HUES6 (cell line): ENCODE results near the gene DDX56.
"Not testable (repeated sequence)": the region's sequence is repeated elsewhere in the genome, so short reads cannot be mapped to it uniquely, and the experiment has no call there.

ENCODE experiments used
- H3K27ac ChIP-seq: 2 replicates; pipeline ENCODE4 v1.7.0; 2013; ENCODE audit warnings: low read depth, mild to moderate bottlenecking, low read length, inconsistent platforms
- H3K27me3 ChIP-seq: 2 replicates; pipeline ENCODE4 v1.6.1; 2013; ENCODE audit warnings: low read length; ENCODE audit not compliant: control insufficient read depth, insufficient read depth
- H3K36me3 ChIP-seq: 2 replicates; pipeline ENCODE4 v1.6.1; 2013; ENCODE audit warnings: low read length; ENCODE audit not compliant: control insufficient read depth, insufficient read depth
- H3K4me1 ChIP-seq: 2 replicates; pipeline ENCODE4 v1.6.1; 2013; ENCODE audit warnings: low read length; ENCODE audit not compliant: control insufficient read depth, insufficient read depth
- H3K4me3 ChIP-seq: 2 replicates; pipeline ENCODE4 v1.5.1; 2013; ENCODE audit warnings: low read depth, low read length
- H3K9ac ChIP-seq: one replicate; pipeline ENCODE4 v1.6.1; 2013; ENCODE audit warnings: mild to moderate bottlenecking, low read length
- H3K9me3 ChIP-seq: 2 replicates; pipeline ENCODE4 v1.6.1; 2013; ENCODE audit warnings: low read depth, low read length; ENCODE audit not compliant: control insufficient read depth, insufficient read depth

Gene DDX56

GRCh38 chr7:44572771-44573170 lies 937 bp downstream of the DDX56 start:
- Histone ChIP-seq H3K27me3 (no peaks in the 10 kb centered on the region), H3K36me3 (peaks cover 64% of the 10 kb centered on the region), H3K9me3 (no peaks in the 10 kb centered on the region), H3K9ac (peak overlapping the region; percentile 98), H3K4me3 (peak overlapping the region; percentile 97), H3K27ac (no peak overlapping the region), H3K4me1 (peaks cover 14% of the 10 kb centered on the region)

- H3K9ac ChIP-seq: no peak overlapping the region
- H3K9me3 ChIP-seq: no peaks in the 10 kb centered on the region
- no peak overlapping the region for H3K27ac ChIP-seq
- H3K27me3 ChIP-seq: no peaks in the 10 kb centered on the region
- no peak overlapping the region for H3K4me3 ChIP-seq
- H3K4me1 ChIP-seq: peaks cover 10% of the 10 kb centered on the region
- H3K36me3 ChIP-seq: peaks cover 81% of the 10 kb centered on the region
Observed at GRCh38 chr7:44569959-44570358, 3.7 kb downstream of the DDX56 start.

- Histone ChIP-seq H3K9ac (no peak overlapping the region), H3K4me3 (no peak overlapping the region), H3K36me3 (peaks cover 88% of the 10 kb centered on the region), H3K27me3 (no peaks in the 10 kb centered on the region), H3K27ac (no peak overlapping the region), H3K9me3 (no peaks in the 10 kb centered on the region), H3K4me1 (peaks cover 4% of the 10 kb centered on the region; the same call in 1 of the 2 replicates)
Observed at GRCh38 chr7:44568771-44569560, 4.7 kb downstream of the DDX56 start.

- no peak overlapping the region for H3K9ac ChIP-seq
- H3K4me1 ChIP-seq: peaks cover 2% of the 10 kb centered on the region; the same call in 1 of the 2 replicates
- H3K27ac ChIP-seq: no peak overlapping the region
- no peaks in the 10 kb centered on the region for H3K27me3 ChIP-seq
- H3K4me3 ChIP-seq: no peak overlapping the region
- H3K36me3 ChIP-seq: peaks cover 88% of the 10 kb centered on the region
- H3K9me3 ChIP-seq: no peaks in the 10 kb centered on the region
Observed at GRCh38 chr7:44567884-44568283, 5.8 kb downstream of the DDX56 start.

GRCh38 chr7:44566680-44567079 lies 7.0 kb downstream of the DDX56 start:
- H3K4me3 ChIP-seq: no peak overlapping the region
- no peak overlapping the region for H3K9ac ChIP-seq
- no peaks in the 10 kb centered on the region for H3K9me3 ChIP-seq
- H3K27me3 ChIP-seq: no peaks in the 10 kb centered on the region
- H3K4me1 ChIP-seq: peaks cover 8% of the 10 kb centered on the region; the same call in 1 of the 2 replicates
- peaks cover 76% of the 10 kb centered on the region for H3K36me3 ChIP-seq
- no peak overlapping the region for H3K27ac ChIP-seq

GRCh38 chr7:44565795-44566559 lies 7.7 kb downstream of the DDX56 start:
- no peak overlapping the region for H3K4me3 ChIP-seq
- no peaks in the 10 kb centered on the region for H3K9me3 ChIP-seq
- no peaks in the 10 kb centered on the region for H3K27me3 ChIP-seq
- H3K4me1 ChIP-seq: peaks cover 8% of the 10 kb centered on the region; the same call in 1 of the 2 replicates
- peaks cover 69% of the 10 kb centered on the region for H3K36me3 ChIP-seq
- H3K9ac ChIP-seq: no peak overlapping the region
- H3K27ac ChIP-seq: no peak overlapping the region

- Histone ChIP-seq H3K36me3 (peaks cover 62% of the 10 kb centered on the region), H3K9me3 (no peaks in the 10 kb centered on the region)
Observed at GRCh38 chr7:44565097-44565794, 8.5 kb downstream of the DDX56 start.

GRCh38 chr7:44564606-44565005 lies 9.1 kb downstream of the DDX56 start:
- Histone ChIP-seq H3K4me1 (peaks cover 8% of the 10 kb centered on the region; the same call in 1 of the 2 replicates), H3K9me3 (no peaks in the 10 kb centered on the region), H3K27me3 (no peaks in the 10 kb centered on the region), H3K36me3 (peaks cover 56% of the 10 kb centered on the region), H3K4me3 (no peak overlapping the region), H3K27ac (no peak overlapping the region), H3K9ac (no peak overlapping the region)

More at GRCh38 chr7:44565097-44565794, 8.5 kb downstream of the DDX56 start:
- Histone ChIP-seq H3K4me1 (peaks cover 8% of the 10 kb centered on the region; the same call in 1 of the 2 replicates), H3K9ac (no peak overlapping the region), H3K4me3 (no peak overlapping the region), H3K27me3 (no peaks in the 10 kb centered on the region), H3K27ac (no peak overlapping the region)

GRCh38 chr7:44563171-44563679 lies 10.5 kb downstream of the DDX56 start:
- no peaks in the 10 kb centered on the region for H3K27me3 ChIP-seq
- no peak overlapping the region for H3K27ac ChIP-seq
- H3K9me3 ChIP-seq: no peaks in the 10 kb centered on the region
- peaks cover 42% of the 10 kb centered on the region for H3K36me3 ChIP-seq
- no peak overlapping the region for H3K9ac ChIP-seq
- peaks cover 8% of the 10 kb centered on the region; the same call in 1 of the 2 replicates for H3K4me1 ChIP-seq
- no peak overlapping the region for H3K4me3 ChIP-seq

- H3K4me1 ChIP-seq, H3K9ac ChIP-seq, H3K27me3 ChIP-seq, H3K27ac ChIP-seq, H3K4me3 ChIP-seq, H3K9me3 ChIP-seq: not testable (repeated sequence)
- H3K36me3 ChIP-seq: peaks cover 35% of the 10 kb centered on the region
Observed at GRCh38 chr7:44562622-44562962, 11.1 kb downstream of the DDX56 start.
